IPS DF 4.7 (cell line): ENCODE data around the gene PROP1.
"Not testable (repeated sequence)": the region's sequence is repeated elsewhere in the genome, so short reads cannot be mapped to it uniquely, and the experiment has no call there.

Experiments
- DNase-seq: peaks from one replicate; pipeline ENCODE4 v3.0.0-alpha.2; 2013; ENCODE audit warnings: low spot score; ENCODE audit errors: extremely low read depth

The PROP1 gene

DNA sequence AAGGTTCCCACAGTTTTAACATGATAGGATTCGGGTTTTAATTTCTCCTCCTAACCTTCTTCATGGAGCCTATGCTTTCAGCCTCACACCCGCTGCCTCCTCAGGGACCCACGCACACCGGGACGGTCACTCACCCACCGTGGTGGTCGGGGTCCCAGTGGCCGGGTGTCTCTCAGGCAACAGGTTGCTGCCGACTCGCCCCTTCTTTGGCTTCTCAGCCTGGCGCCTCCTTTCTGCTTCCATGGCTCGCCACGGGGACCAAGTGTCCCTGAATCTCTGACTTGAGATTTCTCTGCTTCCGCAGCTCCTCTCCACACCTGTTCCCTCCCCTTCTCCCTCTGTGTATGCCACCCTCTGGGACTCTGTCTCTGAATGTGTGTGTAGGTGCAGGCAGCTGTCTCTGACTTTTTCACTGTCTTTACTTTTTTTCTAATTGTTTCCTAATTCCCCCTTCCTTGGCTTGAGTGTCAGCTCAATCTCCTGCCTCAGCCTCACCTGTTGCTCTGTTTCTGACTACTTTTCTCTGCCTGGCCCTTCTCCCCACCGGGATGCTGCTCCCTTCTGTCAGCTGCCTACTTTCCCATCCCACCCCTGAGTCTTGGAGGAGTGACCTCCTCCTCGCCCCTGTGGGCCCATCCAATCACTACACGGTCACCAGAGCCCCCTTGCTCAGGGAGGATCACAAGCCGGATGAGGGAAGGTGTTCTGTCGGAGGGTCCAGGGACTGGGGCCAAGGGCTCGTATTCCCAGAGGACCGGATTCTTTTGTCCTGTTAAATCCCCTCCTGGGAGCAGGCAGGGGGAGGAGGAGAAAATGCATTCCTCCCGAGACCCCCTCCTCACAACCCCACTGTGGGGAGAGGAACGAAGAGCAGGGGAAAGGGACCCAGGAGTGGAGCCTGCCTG lies at the start of gene PROP1:
Gene PROP1 (minus strand): TSS at position 552 of the 905 bp plus-strand sequence. CDS start 309 bp downstream, at position 243.
- DNase-seq, result no peak

- not testable (repeated sequence) for DNase-seq
Measured at GRCh38 chr5:178019379-178020030, 23.5 kb upstream of the PROP1 start.

DNA sequence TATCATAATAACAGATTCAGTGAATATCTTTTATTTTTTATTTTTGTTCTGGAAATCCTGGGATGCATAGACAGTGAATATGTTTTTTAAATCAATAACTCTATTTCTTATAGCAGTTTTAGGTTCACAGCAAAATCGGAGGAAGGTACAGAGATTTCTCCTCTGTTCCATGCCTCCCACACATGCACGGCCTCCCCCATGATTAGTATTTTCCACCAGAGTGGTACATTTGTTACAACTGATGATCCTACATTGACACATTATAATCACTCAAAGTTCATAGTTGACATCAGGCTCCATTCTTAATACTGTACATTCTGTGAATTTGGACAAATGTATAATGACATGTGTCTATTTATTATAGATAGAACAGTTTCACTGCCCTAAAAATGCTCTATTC lies 16.7 kb upstream of the PROP1 start:
- DNase-seq, result not testable (repeated sequence)

DNA sequence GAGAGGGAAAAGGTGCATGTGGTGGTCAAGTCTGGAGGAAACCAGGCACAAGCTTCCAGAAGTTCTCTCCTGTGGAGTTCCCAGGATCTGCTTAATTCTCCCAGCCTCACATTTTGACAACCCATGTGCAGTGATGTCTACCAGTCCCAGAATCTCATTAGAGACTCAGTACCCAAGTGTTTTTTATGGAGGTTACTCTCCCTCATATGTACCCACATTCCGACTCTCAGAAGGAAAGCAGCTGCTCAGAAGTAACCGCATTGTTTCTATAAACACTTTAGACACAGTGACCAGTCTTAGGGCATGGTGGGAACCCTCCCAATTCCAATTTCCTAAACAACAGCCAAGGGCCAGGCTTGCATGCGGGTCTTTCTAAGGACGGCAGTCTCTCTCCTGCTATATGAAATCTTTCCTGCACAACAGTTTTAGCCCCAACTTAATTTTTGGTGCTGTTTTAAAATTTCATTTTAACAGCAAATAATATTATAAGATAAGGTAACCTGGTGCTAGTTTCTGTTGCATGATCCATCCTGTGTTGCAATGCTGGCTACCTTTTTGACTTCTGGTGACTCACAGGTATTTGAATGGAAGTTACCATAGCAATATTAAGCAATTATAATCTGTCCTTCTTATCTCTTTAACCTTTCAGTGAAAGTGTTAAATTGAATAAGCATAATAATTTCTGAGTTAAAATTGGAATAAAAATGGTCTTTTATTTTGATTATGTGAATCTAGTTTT lies 15.9 kb upstream of the PROP1 start:
- DNase-seq, result not testable (repeated sequence)

DNA sequence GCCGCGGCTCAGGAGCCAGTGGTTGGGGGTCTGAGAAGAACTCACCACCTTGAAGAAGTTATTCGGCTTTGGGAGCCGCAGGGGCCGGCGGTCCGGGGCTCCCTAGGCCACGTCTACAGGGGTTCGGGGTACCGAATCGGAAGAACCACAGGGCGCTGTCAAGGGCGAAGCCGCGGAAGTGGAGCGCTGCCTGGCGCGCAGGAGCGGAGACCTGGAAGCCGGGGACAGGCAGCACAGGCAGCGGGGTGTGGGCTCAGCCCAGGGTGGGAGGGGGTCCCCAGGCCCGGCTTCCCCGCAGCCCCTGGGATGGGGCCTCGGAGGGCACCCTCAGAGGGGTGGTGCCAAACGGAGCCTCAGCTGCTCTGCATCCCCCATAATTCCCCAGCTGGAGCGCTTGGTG lies 11.2 kb upstream of the PROP1 start:
- not testable (repeated sequence) for DNase-seq

- not testable (repeated sequence) for DNase-seq
Measured at GRCh38 chr5:178006536-178007231, 10.6 kb upstream of the PROP1 start.

GRCh38 chr5:178006181-178006535 lies 10.1 kb upstream of the PROP1 start:
- not testable (repeated sequence) for DNase-seq

- no peak for DNase-seq
Measured at GRCh38 chr5:177997846-177998245, 1.8 kb upstream of the PROP1 start.

- DNase-seq, result no peak
Measured at GRCh38 chr5:177997319-177997670, 1.3 kb upstream of the PROP1 start.

DNA sequence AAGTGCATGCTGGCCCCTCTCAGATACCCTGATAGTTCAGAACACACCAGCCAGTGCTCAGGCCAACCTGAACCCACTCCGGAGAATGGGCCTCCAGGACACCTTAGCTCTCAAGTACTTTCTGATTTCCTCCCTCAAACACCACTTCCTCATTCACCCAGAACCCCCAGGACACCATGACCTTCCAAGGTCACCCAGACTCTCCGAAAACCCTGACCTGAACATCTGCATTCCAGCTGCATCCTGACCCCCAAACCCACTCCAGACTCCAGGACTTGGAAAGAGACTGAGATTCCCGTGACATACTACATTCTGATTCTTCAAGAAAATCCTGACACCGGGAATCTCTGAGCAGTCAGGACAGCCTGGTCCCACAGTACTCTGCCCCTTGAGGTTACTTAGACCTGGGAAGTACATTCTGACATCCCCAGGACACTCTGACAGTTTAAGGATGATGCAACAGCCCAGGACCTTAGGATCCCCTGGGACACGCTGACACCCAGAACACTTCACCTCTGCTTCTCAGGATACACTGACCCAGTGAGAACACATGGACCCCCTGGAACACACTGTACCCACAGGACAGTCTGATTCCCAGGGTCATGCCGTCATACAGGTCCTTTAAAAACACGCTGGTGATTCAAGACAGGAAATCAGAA lies 747 bp upstream of the PROP1 start:
- no peak for DNase-seq

DNA sequence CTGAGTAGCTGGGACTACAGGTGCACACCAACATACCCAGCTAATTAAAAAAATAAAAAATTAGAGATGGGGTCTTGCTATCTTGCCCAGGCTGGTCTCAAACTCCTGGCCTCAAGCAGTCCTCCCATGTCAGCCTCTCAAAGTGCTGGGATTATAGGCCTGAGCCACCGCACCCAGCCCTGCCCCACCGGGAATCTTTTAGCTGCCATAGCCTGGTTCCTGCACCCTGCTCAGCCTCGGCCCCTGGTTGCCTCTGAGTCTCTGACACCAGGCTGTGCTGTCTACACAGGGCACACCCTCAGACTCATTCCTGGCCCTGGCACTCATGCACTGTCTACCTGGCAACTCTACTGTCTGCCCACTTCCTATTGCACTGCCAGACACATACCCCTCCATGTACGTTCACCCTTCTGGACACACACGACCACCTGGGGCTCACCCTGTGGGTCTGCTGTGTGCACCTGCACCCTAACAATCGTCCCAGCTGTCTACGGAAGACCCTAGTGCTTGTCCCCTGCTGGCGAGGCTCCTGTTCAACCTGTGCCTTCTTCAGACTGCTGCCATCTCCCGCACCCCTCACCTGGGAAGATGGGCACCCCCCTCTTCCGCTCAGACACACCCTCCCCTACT lies 1.4 kb downstream of the PROP1 start:
- no peak for DNase-seq

DNA sequence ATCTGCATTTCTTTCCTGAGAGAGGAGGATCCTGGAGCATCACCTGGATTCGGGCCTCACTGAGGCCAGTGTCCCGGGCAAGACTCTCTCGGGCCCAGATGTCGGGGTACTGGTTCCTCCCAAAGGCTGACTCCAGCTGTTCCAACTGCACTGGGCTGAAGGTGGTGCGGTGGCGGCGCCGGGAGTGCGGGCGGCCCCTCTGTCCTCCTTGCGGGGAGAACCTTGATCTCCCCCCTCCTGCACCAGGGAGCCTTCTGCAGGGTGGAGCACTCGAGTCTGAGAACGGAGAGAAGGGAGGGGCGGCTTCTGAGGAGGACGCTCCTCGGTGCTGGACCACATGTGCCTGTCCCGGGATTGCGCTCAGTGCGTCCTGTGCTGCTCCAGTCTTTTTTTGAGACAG lies 2.0 kb downstream of the PROP1 start:
- DNase-seq, result no peak

GRCh38 chr5:177992466-177992865 lies 3.6 kb downstream of the PROP1 start:
- DNase-seq, result no peak

DNA sequence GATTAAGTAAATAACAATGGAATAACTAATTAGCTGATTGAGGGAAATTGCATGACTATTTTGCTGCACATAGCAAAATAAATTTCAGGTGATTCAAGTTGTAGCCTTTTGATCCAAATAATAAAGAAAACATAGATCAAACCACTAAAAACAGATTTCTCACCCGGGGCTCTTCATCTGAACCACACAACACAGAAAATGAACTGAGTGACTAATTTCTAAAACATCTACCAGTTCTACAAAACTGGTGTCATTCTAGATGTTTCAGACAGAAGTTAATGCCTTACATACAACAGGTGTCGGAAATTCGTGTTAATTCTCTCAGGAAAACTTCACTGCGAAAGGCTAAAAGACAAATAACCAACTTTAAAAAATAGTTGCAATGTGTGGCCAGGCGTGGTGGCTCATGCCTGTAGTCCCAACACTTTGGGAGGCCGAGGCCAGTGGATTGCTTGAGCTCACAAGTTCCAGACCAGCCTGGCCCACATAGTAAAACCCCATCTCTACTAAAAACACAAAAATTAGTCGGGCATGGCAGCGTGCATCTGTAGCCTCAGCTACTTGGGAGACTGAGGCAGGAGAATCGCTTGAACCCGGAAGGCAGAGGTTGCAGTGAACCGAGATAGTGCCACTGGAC lies 6.9 kb downstream of the PROP1 start:
- no peak for DNase-seq

DNA sequence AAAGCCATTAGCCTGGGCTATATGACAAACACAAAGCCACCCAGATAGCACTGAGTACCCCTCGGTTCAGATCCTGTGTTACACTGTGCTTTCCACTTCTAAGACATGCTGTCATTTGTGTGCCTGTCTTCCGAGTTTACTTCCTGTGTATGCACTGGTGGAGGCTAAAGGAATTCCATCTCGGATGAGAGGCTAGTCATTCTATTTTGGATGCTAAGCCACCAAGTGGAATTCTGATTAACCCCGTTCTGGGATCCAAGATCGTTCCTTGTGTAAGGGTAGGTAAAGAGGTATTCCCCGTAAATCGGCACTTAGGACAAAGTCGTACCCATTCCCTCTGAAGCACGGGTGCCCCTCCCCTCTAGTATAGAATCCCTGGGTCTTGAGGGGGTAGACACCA lies 8.7 kb downstream of the PROP1 start:
- no peak for DNase-seq

DNA sequence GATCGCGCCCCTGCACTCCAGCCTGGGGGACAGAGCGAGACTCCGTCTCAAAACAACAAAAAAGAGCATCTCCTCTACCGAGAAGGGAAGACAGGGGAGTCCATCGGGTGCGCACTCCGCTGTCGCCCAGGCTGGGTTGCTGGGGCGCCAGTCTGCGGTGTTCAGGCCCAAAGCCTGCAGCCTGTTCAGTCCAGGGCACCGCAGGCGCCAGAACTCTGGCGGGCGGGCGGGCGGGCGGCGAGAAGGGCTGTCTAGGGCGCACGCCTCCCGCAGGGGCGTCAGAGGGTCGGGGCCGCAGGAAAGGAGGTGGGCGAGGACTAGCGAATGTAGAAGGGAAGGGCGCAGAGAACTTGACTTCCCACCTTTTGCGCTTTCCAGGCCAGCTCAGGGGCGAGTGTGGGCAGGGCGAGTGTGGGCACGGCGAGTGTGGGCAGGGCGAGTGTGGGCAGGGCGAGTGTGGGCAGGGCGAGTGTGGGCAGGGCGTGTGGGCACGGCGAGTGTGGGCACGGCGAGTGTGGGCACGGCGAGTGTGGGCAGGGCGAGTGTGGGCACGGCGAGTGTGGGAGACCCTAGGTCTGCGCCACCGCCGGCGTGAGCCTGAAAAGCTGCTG lies 10.5 kb downstream of the PROP1 start:
- no peak for DNase-seq

DNA sequence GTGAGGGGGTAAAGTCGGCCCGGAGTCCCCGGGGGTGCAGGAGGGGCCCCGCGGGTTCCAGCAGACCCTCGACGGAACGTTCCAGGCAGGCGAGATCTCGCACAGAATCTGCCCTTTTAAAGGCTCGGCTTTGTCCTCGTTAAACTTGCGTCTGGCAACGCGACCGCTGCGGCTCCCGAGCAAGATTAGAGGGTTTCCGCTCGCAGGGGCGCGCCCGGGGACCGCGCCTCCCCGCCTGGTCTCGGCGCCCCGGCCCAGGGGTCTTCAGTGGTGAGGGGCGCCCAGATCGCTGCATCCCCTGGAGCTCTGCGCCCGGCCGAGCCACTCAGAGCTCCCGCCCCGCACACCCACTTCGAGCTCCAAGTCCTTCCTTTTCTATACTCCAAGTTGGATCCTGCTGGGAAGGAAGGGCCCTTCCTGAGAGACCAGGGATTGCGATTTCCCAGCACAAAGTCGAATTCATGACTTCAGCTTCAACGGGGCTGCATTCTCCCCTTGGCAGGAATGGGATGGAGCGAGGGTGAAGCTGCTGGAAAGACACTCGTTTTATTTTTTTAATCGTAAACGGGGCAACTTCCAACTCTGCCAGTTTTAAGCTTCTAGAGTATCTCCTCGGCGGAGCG lies 11.3 kb downstream of the PROP1 start:
- DNase-seq, result no peak

DNA sequence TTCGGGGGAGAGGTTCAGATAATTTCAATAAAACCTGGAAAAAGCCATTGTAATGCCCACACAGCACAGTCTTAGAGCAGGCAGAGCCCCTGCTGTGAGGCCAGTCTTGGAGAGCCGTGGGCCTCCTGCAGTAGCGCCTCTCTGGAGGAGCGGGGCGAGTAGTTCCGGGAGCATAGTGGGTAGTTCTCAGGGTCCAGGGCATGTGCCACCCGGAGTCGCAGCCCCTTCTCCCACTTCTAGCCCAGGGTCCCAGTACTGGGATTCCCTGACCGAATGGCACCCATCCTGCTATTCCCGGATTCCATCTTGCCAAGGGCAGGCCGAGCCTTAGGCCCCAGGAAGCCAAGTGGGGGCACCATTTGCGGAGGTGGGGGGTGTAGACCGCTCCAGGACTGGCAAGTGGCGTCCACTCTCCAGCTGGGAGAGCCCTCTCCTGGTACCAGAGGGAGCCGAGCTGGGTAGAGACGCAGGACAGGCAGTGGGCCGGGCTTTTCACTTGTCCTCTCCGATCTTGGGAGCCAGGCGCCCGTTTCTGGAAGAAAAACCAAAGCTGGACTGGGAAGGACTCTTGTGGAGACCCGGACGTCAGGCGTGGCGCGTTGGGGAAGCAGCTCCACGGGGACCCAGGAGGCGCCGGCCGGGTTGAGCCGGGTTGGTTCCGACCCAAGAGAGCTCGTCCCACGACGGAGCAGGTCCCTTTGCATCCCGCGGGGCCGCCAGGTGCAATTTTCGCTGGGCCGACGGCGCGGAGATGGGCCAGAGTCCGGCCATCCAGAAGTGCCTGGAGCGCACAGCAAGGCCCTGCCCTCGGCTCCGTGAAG lies 12.1 kb downstream of the PROP1 start:
- DNase-seq, result no peak
